ENCODE measurements around the gene ZNF750. TPM values are rescaled to one million over a fixed set of nuclear protein-coding genes. Genes with fewer than 3 reads are reported as not detected.

Gene ZNF750
- total and polyA plus RNA-seq, 4 donors = 0.02 to 0.08 TPM; not detected in 2

GRCh38 chr17:82883419-82884031 is 43.7 kb upstream of the ZNF750 start:
- no peak overlapping the region for H3K9ac ChIP-seq (ENCODE audit: low read depth in 1 of 2, low read length in 2 of 2)
- H3K9me3 ChIP-seq (ENCODE audit: control insufficient read depth in 4 of 4, low read length in 3 of 4) = no peaks in the 10 kb centered on the region
- no peaks in the 10 kb centered on the region for H3K27me3 ChIP-seq (ENCODE audit: control insufficient read depth in 4 of 4, insufficient read depth in 4 of 4, low read length in 3 of 4)
- H3K27ac ChIP-seq (ENCODE audit: low read depth in 1 of 2, low read length in 2 of 2) = no peak overlapping the region
- DNase-seq (ENCODE audit: low spot score) = no peak
- H3K4me1 ChIP-seq (ENCODE audit: control insufficient read depth in 4 of 4, insufficient read depth in 4 of 4, low read length in 3 of 4) = peaks cover 1 to 10% (median 5%) of the 10 kb centered on the region in 4 donors
- no peak for TF ChIP-seq NR2F2 (IDR thresholded peaks at IDR 0.05)
- TF ChIP-seq ATF3 (IDR thresholded peaks at IDR 0.05) = no peak
- TF ChIP-seq TAF1 (conservative IDR thresholded peaks at IDR 0.05) = no peak
- no peak for TF ChIP-seq ZBTB33 (IDR thresholded peaks at IDR 0.05)
- TF ChIP-seq HNF4G (IDR thresholded peaks at IDR 0.05) = no peak
- no peak for TF ChIP-seq HNF4A (conservative IDR thresholded peaks at IDR 0.05)
- TF ChIP-seq GABPA (IDR thresholded peaks at IDR 0.05 in 1 of 2, conservative IDR thresholded peaks at IDR 0.05 in 1 of 2) = no peak
- no peak for TF ChIP-seq EGR1 (IDR thresholded peaks at IDR 0.05; ENCODE audit: low read depth in 2 of 2)
- TF ChIP-seq FOXA2 (IDR thresholded peaks at IDR 0.05) = no peak
- no peak for TF ChIP-seq CTCF (IDR thresholded peaks at IDR 0.05; ENCODE audit: low read depth, low read length, missing input control)
- no peak for TF ChIP-seq SP1 (IDR thresholded peaks at IDR 0.05)
- TF ChIP-seq JUND (IDR thresholded peaks at IDR 0.05) = no peak
- TF ChIP-seq YY1 (IDR thresholded peaks at IDR 0.05) = no peak
- TF ChIP-seq MAX (IDR thresholded peaks at IDR 0.05) = no peak
- no peak for TF ChIP-seq RXRA (IDR thresholded peaks at IDR 0.05)
- no peak for TF ChIP-seq REST (IDR thresholded peaks at IDR 0.05)
- no peak for TF ChIP-seq RAD21 (IDR thresholded peaks at IDR 0.05)
- no peak overlapping the region for H3K4me3 ChIP-seq (ENCODE audit: low read depth in 1 of 3, low read length in 3 of 3)
- no peaks in the 10 kb centered on the region for H3K36me3 ChIP-seq (ENCODE audit: control insufficient read depth in 4 of 4, insufficient read depth in 3 of 4, low read depth in 1 of 4, low read length in 3 of 4)
- 89% methylated on average over 23 of the region's 23 CpGs for WGBS
